Keratinocyte (primary cell): Measurements from ENCODE around the gene MSI2. TPM values are rescaled to one million over a fixed set of nuclear protein-coding genes. Genes with fewer than 3 reads are reported as not detected.

ENCODE experiments used
- DNase-seq: peaks from one replicate; pipeline ENCODE4 v3.0.0-alpha.2; 2011; ENCODE audit warnings: low read depth, missing footprints, low spot score
- FAIRE-seq: peaks from 2 replicates; lab custom pipeline; 2011; peaks lifted over from hg19 to GRCh38; lab: Jason Lieb, UNC
- H2AFZ ChIP-seq: 2 replicates; pipeline ENCODE4 v1.6.0; 2012; ENCODE audit warnings: low read length, control low read depth, inconsistent platforms; ENCODE audit not compliant: control insufficient read depth
- H3K27ac ChIP-seq: 2 replicates; pipeline ENCODE4 v1.5.1; 2011; ENCODE audit warnings: low read length; ENCODE audit not compliant: control insufficient read depth, insufficient read depth
- H3K27me3 ChIP-seq: 3 replicates; pipeline ENCODE4 v1.6.0; 2011; ENCODE audit warnings: low read length; ENCODE audit not compliant: control insufficient read depth, insufficient read depth; ENCODE audit errors: extremely low read depth
- H3K36me3 ChIP-seq, 2 experiments: 2 replicates in 1 of 2; 3 replicates in 1 of 2; pipeline ENCODE4 v1.5.1; 2011; ENCODE audit warnings: low read length in 2 of 2, mild to moderate bottlenecking in 1 of 2; ENCODE audit not compliant: control insufficient read depth in 2 of 2, insufficient read depth in 2 of 2; ENCODE audit errors: extremely low read depth in 1 of 2
- H3K4me1 ChIP-seq: 3 replicates; pipeline ENCODE4 v1.5.1; 2011; ENCODE audit warnings: low read length; ENCODE audit not compliant: control insufficient read depth, insufficient read depth; ENCODE audit errors: extremely low read depth
- H3K4me2 ChIP-seq: 3 replicates; pipeline ENCODE4 v1.6.0; 2011; ENCODE audit warnings: low read depth, low read length; ENCODE audit not compliant: control insufficient read depth, insufficient read depth; ENCODE audit errors: extremely low read depth
- H3K4me3 ChIP-seq, 3 experiments: fragments of 200-600 bp in 1 of 3; sonication (generic) in 1 of 3; 2 replicates in 2 of 3; 3 replicates in 1 of 3; pipeline ENCODE4 v1.5.1; 2011 to 2016; ENCODE audit warnings: low read length in 3 of 3, mild to moderate bottlenecking in 3 of 3, control low read depth in 2 of 3, inconsistent platforms in 1 of 3, low read depth in 1 of 3, mixed read lengths in 1 of 3, mixed run types in 1 of 3, moderate library complexity in 1 of 3; ENCODE audit not compliant: control insufficient read depth in 2 of 3, insufficient read depth in 2 of 3; ENCODE audit errors: extremely low read depth in 1 of 3
- H3K79me2 ChIP-seq: 2 replicates; pipeline ENCODE4 v1.6.0; 2012; ENCODE audit warnings: low read length; ENCODE audit not compliant: control insufficient read depth, insufficient read depth
- H3K9ac ChIP-seq: 3 replicates; pipeline ENCODE4 v1.6.0; 2011; ENCODE audit warnings: low read length; ENCODE audit not compliant: control insufficient read depth, insufficient read depth; ENCODE audit errors: extremely low read depth
- H3K9me1 ChIP-seq: 3 replicates; pipeline ENCODE4 v1.6.0; 2011; ENCODE audit warnings: low read length; ENCODE audit not compliant: control insufficient read depth, insufficient read depth; ENCODE audit errors: extremely low read depth
- H3K9me3 ChIP-seq: 2 replicates; pipeline ENCODE4 v1.5.1; 2012; ENCODE audit warnings: low read depth, low read length; ENCODE audit not compliant: control insufficient read depth
- H4K20me1 ChIP-seq: 3 replicates; pipeline ENCODE4 v1.6.0; 2011; ENCODE audit warnings: low read length; ENCODE audit not compliant: control insufficient read depth, insufficient read depth; ENCODE audit errors: extremely low read depth
- EZH2 ChIP-seq: IDR thresholded peaks from one replicate; pipeline ENCODE4 v1.6.1; 2012; ENCODE audit warnings: inconsistent platforms, mild to moderate bottlenecking, low read length, moderate library complexity
- dilution Hi-C: fragments of 300-500 bp; cut with MboI; formaldehyde crosslinking; loops from one replicate; pipeline ENCODE4 v1.7.0; 2020; ENCODE audit warnings: low sequenced_read_pairs; ENCODE audit not compliant: extremely low pct_ligation_motif_present
- polyA plus RNA-seq, 5 experiments: library from polyadenylated mRNA; depleted of rRNA in 3 of 5; stranded (reverse) in 3 of 5; stranded (forward) in 1 of 5; unstranded in 1 of 5; fragments of >200 nt; gene quantifications; 1 replicate in 1 of 5; 2 replicates in 3 of 5; 3 replicates in 1 of 5; pipeline versions ENCODE4 v1.2.1 to v1.2.3, GENCODE V29; 2011 to 2012; ENCODE audit warnings: missing spikeins in 2 of 5, low read depth in 1 of 5, low replicate concordance in 1 of 5
- TF ChIP-seq, protein P1 (sequence below), 3 experiments: IDR thresholded peaks in 1 of 3; conservative IDR thresholded peaks in 1 of 3; optimal IDR thresholded peaks in 1 of 3; 2 replicates in 2 of 3; 3 replicates in 1 of 3; pipeline versions ENCODE3 to v1.5.1; 2011; ENCODE audit warnings: low read length in 3 of 3, mild to moderate bottlenecking in 3 of 3, moderate library complexity in 2 of 3, control low read depth in 1 of 3, inconsistent platforms in 1 of 3; ENCODE audit not compliant: insufficient read depth in 2 of 3; ENCODE audit errors: extremely low read depth in 1 of 3

Gene MSI2
- polyA plus RNA-seq, 1 donor (not counting 4 experiments of a cell fraction or from before 2014, with no cell fraction given): 22.3 TPM

DNA sequence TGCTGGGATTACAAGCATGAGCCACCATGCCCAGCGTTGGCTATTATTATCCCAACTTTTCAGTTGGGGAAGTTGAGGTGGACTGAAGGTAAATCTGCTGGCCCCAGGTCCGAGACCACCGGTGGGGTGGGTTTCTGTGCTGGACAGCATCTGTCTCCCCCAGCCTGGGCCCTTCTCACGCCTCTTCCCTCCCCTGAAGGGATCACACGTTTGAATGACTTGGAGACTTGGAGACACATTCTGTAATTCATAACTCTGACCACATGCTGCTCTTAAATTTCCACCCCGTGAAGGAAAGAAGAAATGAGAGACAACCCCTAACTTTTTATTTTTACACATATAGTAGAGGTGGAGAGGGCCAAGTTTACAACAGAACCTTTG is 109.8 kb downstream of the MSI2 start:
- DNase-seq (no peak), FAIRE-seq (no peak)
- Histone ChIP-seq H3K79me2 (no peaks in the 10 kb centered on the region), H3K27ac (no peak overlapping the region), H4K20me1 (no peaks in the 10 kb centered on the region), H3K9ac (no peak overlapping the region), H3K36me3 (no peaks in the 10 kb centered on the region), H3K4me2 (no peak overlapping the region), H3K4me3 (no peak overlapping the region), H3K9me1 (no peaks in the 10 kb centered on the region), H2AFZ (no peak overlapping the region), H3K9me3 (no peaks in the 10 kb centered on the region), H3K4me1 (peaks cover 37% of the 10 kb centered on the region), H3K27me3 (no peaks in the 10 kb centered on the region)
- dilution Hi-C loops: no loop called here
- TF ChIP-seq, protein P1, sequence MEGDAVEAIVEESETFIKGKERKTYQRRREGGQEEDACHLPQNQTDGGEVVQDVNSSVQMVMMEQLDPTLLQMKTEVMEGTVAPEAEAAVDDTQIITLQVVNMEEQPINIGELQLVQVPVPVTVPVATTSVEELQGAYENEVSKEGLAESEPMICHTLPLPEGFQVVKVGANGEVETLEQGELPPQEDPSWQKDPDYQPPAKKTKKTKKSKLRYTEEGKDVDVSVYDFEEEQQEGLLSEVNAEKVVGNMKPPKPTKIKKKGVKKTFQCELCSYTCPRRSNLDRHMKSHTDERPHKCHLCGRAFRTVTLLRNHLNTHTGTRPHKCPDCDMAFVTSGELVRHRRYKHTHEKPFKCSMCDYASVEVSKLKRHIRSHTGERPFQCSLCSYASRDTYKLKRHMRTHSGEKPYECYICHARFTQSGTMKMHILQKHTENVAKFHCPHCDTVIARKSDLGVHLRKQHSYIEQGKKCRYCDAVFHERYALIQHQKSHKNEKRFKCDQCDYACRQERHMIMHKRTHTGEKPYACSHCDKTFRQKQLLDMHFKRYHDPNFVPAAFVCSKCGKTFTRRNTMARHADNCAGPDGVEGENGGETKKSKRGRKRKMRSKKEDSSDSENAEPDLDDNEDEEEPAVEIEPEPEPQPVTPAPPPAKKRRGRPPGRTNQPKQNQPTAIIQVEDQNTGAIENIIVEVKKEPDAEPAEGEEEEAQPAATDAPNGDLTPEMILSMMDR (optimal IDR thresholded peaks at IDR 0.05 in 1 of 3, IDR thresholded peaks at IDR 0.05 in 1 of 3, conservative IDR thresholded peaks at IDR 0.05 in 1 of 3; ENCODE audit: extremely low read depth in 1 of 3, insufficient read depth in 2 of 3, low read length in 3 of 3): no peak
- TF ChIP-seq EZH2: no peak

DNA sequence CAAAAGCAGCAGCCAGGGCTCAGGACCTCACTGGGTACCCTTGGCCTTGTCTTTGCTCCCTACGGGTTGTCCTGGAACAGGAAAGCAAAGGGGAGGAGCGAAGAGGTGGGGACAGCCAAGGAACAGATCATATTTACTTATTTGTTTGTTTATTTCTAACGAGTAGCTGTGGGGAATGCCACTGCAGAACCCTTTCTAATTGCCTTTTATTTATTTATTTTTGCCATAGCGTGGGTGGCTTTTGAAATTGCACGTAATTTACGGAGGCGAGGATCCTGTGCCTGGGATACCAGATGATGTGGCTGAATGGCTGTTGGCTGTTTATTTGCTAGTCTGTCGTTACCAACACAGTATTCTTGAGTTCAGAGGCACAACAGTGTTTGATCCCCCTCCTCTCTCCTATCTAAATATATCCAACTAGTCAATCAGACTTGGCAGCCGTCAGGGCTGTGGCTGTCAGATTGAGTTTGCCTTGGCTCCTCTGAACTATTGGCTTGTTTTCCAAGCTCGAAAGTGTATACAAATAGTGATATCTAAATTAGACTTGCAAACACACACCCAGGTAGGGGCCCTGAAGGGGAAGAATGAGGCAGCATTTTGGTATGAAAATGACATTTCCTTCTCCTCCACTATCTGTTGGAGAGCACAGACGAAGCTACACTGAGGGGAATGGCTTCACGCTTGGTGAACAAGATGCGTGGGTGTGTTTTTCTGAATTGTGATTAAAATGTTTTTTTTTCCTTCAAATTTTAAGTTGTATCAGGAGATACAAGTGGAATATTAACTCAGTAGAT is 110.4 kb downstream of the MSI2 start:
- H2AFZ ChIP-seq: no peak overlapping the region
- H3K27ac ChIP-seq: no peak overlapping the region
- no peaks in the 10 kb centered on the region for H3K79me2 ChIP-seq
- no peak overlapping the region for H3K9ac ChIP-seq
- H3K9me1 ChIP-seq: no peaks in the 10 kb centered on the region
- dilution Hi-C loops: no loop called here
- H3K4me3 ChIP-seq: no peak overlapping the region
- peaks cover 40% of the 10 kb centered on the region for H3K4me1 ChIP-seq
- H3K9me3 ChIP-seq: no peaks in the 10 kb centered on the region
- peak; percentile 9 for FAIRE-seq
- H3K36me3 ChIP-seq: no peaks in the 10 kb centered on the region
- no peak for DNase-seq
- no peaks in the 10 kb centered on the region for H3K27me3 ChIP-seq
- TF ChIP-seq, protein P1 (optimal IDR thresholded peaks at IDR 0.05 in 1 of 3, IDR thresholded peaks at IDR 0.05 in 1 of 3, conservative IDR thresholded peaks at IDR 0.05 in 1 of 3; ENCODE audit: extremely low read depth in 1 of 3, insufficient read depth in 2 of 3, low read length in 3 of 3): no peak
- no peak for TF ChIP-seq EZH2
- H3K4me2 ChIP-seq: peak overlapping the region; percentile 29
- no peaks in the 10 kb centered on the region for H4K20me1 ChIP-seq
